HL-60 (cell line): ENCODE measurements around the gene COL6A2.
"Not testable (repeated sequence)": the region's sequence is repeated elsewhere in the genome, so short reads cannot be mapped to it uniquely, and the experiment has no call there.

Source experiments
- DNase-seq, 2 experiments: peaks; one replicate each; pipeline ENCODE4 v3.0.0-alpha.2; 2010 to 2020; ENCODE audit warnings: low read depth in 1 of 2, low spot score in 1 of 2
- H3K27ac ChIP-seq: fragments of 250-450 bp; sonication (Bioruptor Pico); replicated peaks from 2 replicates; pipeline ENCODE4 v1.5.1; 2020; ENCODE audit warnings: mild to moderate bottlenecking, moderate library complexity
- H3K27me3 ChIP-seq: fragments of 250-450 bp; sonication (Bioruptor Pico); 2 replicates; pipeline ENCODE4 v1.5.1; 2021; ENCODE audit warnings: mild to moderate bottlenecking, moderate library complexity; ENCODE audit not compliant: insufficient read depth, poor library complexity, severe bottlenecking
- H3K4me3 ChIP-seq: replicated peaks from 2 replicates; pipeline ENCODE4 v1.5.1; 2011; ENCODE audit warnings: mild to moderate bottlenecking, control low read depth, low read length; ENCODE audit not compliant: insufficient read depth
- CTCF ChIP-seq: IDR thresholded peaks from one replicate; pipeline ENCODE4 v1.5.1; 2011; ENCODE audit warnings: low read length, control low read depth, inconsistent platforms; ENCODE audit not compliant: insufficient read depth
- GABPA ChIP-seq: IDR thresholded peaks from 2 replicates; pipeline ENCODE4 v1.6.1; 2012; ENCODE audit warnings: low read depth
- POLR2AphosphoS5 ChIP-seq: IDR thresholded peaks from 2 replicates; pipeline ENCODE4 v1.6.1; 2012; ENCODE audit warnings: low read depth
- REST ChIP-seq: IDR thresholded peaks from 2 replicates; pipeline ENCODE4 v1.6.1; 2012; ENCODE audit warnings: low read depth; ENCODE audit not compliant: insufficient replicate concordance
- SPI1 ChIP-seq: IDR thresholded peaks from 2 replicates; pipeline ENCODE4 v1.6.1; 2012; ENCODE audit warnings: low read depth, mild to moderate bottlenecking, borderline replicate concordance

Gene COL6A2

GRCh38 chr21:46083791-46084561, 13.9 kb upstream of the COL6A2 start:
- Histone ChIP-seq H3K27ac (no peak overlapping the region), H3K27me3 (no peaks in the 10 kb centered on the region), H3K4me3 (no peak overlapping the region)
- DNase-seq = no peak
- no peak for TF ChIP-seq CTCF

GRCh38 chr21:46084709-46085108, 13.2 kb upstream of the COL6A2 start:
- no peak for TF ChIP-seq GABPA
- no peak for TF ChIP-seq POLR2AphosphoS5
- no peak for TF ChIP-seq REST
- TF ChIP-seq SPI1 = no peak
- no peak for TF ChIP-seq CTCF
- Histone ChIP-seq H3K27me3 (no peaks in the 10 kb centered on the region), H3K27ac (no peak overlapping the region), H3K4me3 (no peak overlapping the region)
- DNase-seq = no peak

- not testable (repeated sequence) for DNase-seq, H3K27me3 ChIP-seq, H3K27ac ChIP-seq, H3K4me3 ChIP-seq
Observed at GRCh38 chr21:46085259-46085658, 12.7 kb upstream of the COL6A2 start.

GRCh38 chr21:46087641-46088040, 10.3 kb upstream of the COL6A2 start:
- Histone ChIP-seq H3K4me3 (no peak overlapping the region), H3K27ac (no peak overlapping the region), H3K27me3 (no peaks in the 10 kb centered on the region)
- no peak for DNase-seq
- TF ChIP-seq GABPA = no peak
- TF ChIP-seq REST = no peak
- no peak for TF ChIP-seq POLR2AphosphoS5
- TF ChIP-seq SPI1 = no peak

- H3K27me3 ChIP-seq = no peaks in the 10 kb centered on the region
- H3K4me3 ChIP-seq = no peak overlapping the region
- no peak for DNase-seq
- TF ChIP-seq GABPA (no peak), POLR2AphosphoS5 (no peak), CTCF (no peak), SPI1 (no peak), REST (no peak)
- H3K27ac ChIP-seq = no peak overlapping the region
Observed at GRCh38 chr21:46088189-46088588, 9.7 kb upstream of the COL6A2 start.
